Type B pancreatic cell (in vitro differentiated cells): ENCODE measurements around the gene GOLGA6A. TPM values are rescaled to one million over a fixed set of nuclear protein-coding genes. Genes with fewer than 3 reads are reported as not detected.
"Not testable (repeated sequence)": the region's sequence is repeated elsewhere in the genome, so short reads cannot be mapped to it uniquely, and the experiment has no call there.

ENCODE experiments used
- DNase-seq: peaks from one replicate; pipeline ENCODE4 v3.0.0; 2021; ENCODE audit warnings: mixed read lengths; ENCODE audit not compliant: unreplicated experiment; ENCODE audit errors: extremely low spot score
- H3K27ac Mint-ChIP-seq: 2 replicates; pipeline ENCODE4 v1.8.0; 2021; ENCODE audit warnings: mild to moderate bottlenecking, mixed read lengths
- H3K27me3 Mint-ChIP-seq: 2 replicates; pipeline ENCODE4 v1.8.0; 2021; ENCODE audit warnings: mixed read lengths
- H3K36me3 Mint-ChIP-seq: 2 replicates; pipeline ENCODE4 v1.8.0; 2021; ENCODE audit warnings: mixed read lengths
- H3K4me1 Mint-ChIP-seq: one replicate; pipeline ENCODE4 v1.8.0; 2021; ENCODE audit warnings: mixed read lengths; ENCODE audit not compliant: unreplicated experiment
- H3K4me3 Mint-ChIP-seq: 2 replicates; pipeline ENCODE4 v1.8.0; 2021; ENCODE audit warnings: mild to moderate bottlenecking, mixed read lengths
- H3K9me3 Mint-ChIP-seq: 2 replicates; pipeline ENCODE4 v1.8.0; 2021; ENCODE audit warnings: mixed read lengths
- long read RNA-seq: library from polyadenylated mRNA; unstranded; transcript quantifications from one replicate; pipeline ENCODE4 v2.0.0, GENCODE V29; 2020
- total RNA-seq: library from RNA; stranded (reverse); gene quantifications from 2 replicates; pipeline ENCODE4 v1.2.1, GENCODE V29; 2021; ENCODE audit warnings: low replicate concordance
- TF ChIP-seq, protein P1 (sequence below): fragments of 200-600 bp; sonication (generic); conservative IDR thresholded peaks from 2 replicates; pipeline ENCODE4 v1.5.0; 2021; ENCODE audit warnings: antibody characterized with exemption, mild to moderate bottlenecking

Gene GOLGA6A
- not detected in 2 replicates for total RNA-seq
- long read RNA-seq, result 0 reads

- not testable (repeated sequence) for H3K4me3 Mint-ChIP-seq, H3K27ac Mint-ChIP-seq, DNase-seq, H3K27me3 Mint-ChIP-seq, H3K9me3 Mint-ChIP-seq, H3K4me1 Mint-ChIP-seq, H3K36me3 Mint-ChIP-seq
Observed at GRCh38 chr15:74082450-74082849, at the start of gene GOLGA6A. Gene GOLGA6A (minus strand): TSS chr15:74082550. CDS start chr15:74082509, 41 bp downstream.

DNA sequence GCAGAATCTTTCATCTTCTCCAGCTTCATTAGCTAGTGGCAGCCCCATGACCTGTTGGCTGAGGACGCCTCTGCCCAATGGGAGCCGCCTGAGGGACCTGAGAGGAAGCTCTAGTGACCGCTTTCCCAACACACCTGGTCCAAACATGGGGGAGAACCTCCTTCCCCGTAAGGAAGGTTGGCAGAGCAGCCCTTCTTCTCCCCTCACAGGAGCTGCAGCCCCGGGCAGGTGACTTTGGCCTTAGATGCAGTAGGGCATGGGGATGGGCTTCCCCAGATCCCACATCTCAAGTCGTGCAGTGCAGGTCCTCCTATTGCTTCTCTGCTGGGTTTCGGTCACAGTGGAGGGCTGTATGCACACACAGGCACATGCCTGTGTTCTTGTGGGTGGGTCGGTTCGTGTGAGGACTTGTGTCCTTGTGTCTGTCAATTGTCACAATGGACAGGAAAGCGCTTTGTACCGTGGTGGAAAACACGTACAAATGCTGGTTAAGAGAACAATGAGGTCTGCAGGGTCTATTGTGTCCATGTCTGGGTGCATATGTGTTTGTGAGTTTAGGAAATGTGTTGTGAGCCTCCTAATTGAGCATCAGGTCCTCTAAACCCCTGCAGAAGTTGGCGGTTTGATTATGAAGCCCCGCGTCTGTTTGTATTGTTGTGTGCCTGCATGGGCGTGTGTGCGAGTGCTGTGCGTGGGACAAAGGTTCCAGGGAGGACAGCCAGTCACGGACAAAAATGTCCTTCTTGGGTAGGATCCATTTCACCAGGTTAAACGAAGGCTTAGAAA is 49.5 kb upstream of the GOLGA6A start:
- Mint-ChIP-seq H3K4me1 (peaks cover 28% of the 10 kb centered on the region), H3K36me3 (peaks cover 12% of the 10 kb centered on the region), H3K4me3 (peak overlapping the region; percentile 91), H3K27me3 (peaks cover 93% of the 10 kb centered on the region), H3K27ac (peak overlapping the region; percentile 76), H3K9me3 (no peaks in the 10 kb centered on the region)
- DNase-seq, result no peak
- TF ChIP-seq, protein P1, sequence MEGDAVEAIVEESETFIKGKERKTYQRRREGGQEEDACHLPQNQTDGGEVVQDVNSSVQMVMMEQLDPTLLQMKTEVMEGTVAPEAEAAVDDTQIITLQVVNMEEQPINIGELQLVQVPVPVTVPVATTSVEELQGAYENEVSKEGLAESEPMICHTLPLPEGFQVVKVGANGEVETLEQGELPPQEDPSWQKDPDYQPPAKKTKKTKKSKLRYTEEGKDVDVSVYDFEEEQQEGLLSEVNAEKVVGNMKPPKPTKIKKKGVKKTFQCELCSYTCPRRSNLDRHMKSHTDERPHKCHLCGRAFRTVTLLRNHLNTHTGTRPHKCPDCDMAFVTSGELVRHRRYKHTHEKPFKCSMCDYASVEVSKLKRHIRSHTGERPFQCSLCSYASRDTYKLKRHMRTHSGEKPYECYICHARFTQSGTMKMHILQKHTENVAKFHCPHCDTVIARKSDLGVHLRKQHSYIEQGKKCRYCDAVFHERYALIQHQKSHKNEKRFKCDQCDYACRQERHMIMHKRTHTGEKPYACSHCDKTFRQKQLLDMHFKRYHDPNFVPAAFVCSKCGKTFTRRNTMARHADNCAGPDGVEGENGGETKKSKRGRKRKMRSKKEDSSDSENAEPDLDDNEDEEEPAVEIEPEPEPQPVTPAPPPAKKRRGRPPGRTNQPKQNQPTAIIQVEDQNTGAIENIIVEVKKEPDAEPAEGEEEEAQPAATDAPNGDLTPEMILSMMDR, result no peak

GRCh38 chr15:74130849-74131627 is 48.7 kb upstream of the GOLGA6A start:
- Mint-ChIP-seq H3K9me3 (no peaks in the 10 kb centered on the region), H3K27ac (peak overlapping the region; percentile 77), H3K4me1 (peaks cover 26% of the 10 kb centered on the region), H3K27me3 (peaks cover 93% of the 10 kb centered on the region), H3K4me3 (peak overlapping the region; percentile 91), H3K36me3 (peaks cover 12% of the 10 kb centered on the region)
- no peak for DNase-seq
- TF ChIP-seq, protein P1, result no peak

GRCh38 chr15:74130155-74130848 is 48.0 kb upstream of the GOLGA6A start, which contains the start of gene ISLR2:
Gene ISLR2 (plus strand): TSS chr15:74130586. CDS start chr15:74132755, 2,169 bp downstream.
- peak within 1 kb of the TSS; percentile 77 for H3K27ac Mint-ChIP-seq
- H3K27me3 Mint-ChIP-seq, result peaks cover 93% of the 10 kb centered on the region

DNA sequence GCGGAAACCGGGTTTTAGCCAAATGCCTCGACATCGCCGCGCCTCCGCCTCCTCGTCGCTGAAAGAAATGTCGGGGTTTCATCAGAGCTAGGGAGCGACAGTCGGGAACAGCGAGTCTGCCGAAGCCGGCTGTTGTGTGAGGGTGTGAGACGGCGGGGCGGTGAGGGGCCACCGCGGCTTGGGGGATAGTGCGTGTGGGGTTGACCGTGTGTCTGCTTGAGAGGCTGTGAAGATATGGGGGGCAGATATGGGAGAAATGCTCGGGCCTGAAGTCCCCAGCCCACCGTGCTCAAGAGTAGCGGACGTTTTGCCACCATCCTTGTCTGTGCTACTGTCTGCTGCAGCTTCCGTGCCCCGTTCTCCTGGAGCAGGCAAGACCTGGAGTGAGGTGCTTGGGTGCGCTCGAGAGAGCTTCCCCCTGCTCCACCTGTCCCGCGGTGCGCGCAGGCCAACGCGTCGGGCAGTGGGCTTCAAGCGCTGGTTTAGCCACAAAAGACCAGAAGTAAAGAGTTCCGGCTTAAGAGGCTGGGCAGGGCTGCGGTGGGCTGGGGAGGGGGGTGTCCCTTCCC is 47.3 kb upstream of the GOLGA6A start:
- Mint-ChIP-seq H3K36me3 (peaks cover 12% of the 10 kb centered on the region), H3K27me3 (peaks cover 90% of the 10 kb centered on the region), H3K4me3 (peak overlapping the region; percentile 91), H3K4me1 (peaks cover 22% of the 10 kb centered on the region), H3K9me3 (no peaks in the 10 kb centered on the region), H3K27ac (peak overlapping the region; percentile 65)
- TF ChIP-seq, protein P1, result no peak
- no peak for DNase-seq

More at GRCh38 chr15:74130155-74130848, 48.0 kb upstream of the GOLGA6A start, which contains the start of gene ISLR2:
- H3K4me3 Mint-ChIP-seq, result peak within 1 kb of the TSS; percentile 91
- H3K9me3 Mint-ChIP-seq, result no peaks in the 10 kb centered on the region
- no peak for DNase-seq
- H3K4me1 Mint-ChIP-seq, result peaks cover 26% of the 10 kb centered on the region
- TF ChIP-seq, protein P1, result no peak
- peaks cover 12% of the 10 kb centered on the region for H3K36me3 Mint-ChIP-seq
